SIG-M5 (cell line): ENCODE data around the gene RAC2.
A peak's percentile ranks its signal among the peaks of the same experiment; 100 is the strongest.

Experiments
- DNase-seq: peaks from one replicate; lab custom pipeline; 2025; lab: John Stamatoyannopoulos, UW

The RAC2 gene

DNA sequence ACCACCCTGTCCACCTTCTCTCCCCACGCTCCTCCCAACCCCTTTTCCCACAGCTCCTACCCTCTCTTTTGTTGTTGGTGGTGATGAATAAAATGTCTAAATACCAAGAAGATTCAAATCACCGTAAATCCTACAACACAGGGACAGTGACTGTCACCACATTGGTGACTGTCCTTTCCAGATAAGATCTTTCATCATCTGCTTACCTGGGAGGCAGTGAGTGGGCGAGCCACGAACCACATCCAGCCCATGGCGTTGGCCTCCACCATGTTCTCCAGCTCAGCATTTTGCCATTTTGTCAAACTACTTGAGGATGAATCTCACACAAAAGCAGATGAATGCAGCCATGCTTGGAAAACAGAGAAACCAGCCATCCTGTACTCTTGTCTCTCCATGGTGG, 31.6 kb upstream of the RAC2 start:
- no peak for DNase-seq

DNA sequence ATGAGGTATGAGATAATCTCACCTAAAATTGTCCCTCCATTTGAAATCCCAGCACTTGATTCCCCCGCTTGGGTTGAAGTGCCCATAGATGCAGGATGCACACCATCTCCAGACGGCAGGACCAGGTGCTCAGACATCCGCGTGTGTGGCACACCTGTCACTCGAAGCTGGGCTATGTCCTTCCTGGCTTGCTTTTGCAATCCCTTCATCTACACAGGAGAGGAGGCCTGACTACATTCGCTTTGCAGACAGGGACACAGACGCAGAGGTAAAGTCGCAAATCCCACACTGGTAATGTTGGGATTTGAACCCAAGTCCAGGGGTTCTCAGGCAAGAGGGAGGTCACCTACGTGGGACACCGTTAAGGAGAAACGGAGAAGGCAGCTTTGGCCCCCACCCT, 31.1 kb upstream of the RAC2 start:
- DNase-seq: no peak

DNA sequence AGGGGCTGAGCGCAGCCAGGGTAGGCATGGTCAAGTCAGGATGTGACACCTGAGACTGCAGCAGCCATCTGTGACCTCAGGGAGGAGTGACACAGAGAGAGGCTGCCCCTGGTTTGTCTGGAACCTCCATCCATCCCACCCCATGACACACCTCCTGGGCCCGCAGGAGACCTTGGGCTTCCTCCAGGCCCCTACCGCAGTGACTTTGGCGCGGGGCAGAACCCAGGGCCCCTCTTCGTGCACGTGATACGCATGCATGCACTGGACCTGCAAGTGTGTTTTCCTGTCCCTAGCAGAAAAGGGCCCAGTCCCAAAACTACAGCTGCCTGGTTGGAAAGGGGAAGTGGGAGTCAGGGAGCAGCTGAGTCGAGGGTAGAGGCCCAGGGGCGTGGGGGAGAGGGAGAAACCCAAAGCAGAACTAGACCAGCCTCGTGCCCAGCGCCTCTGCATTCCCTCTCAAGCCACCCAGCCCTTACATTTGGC, 30.4 kb upstream of the RAC2 start:
- DNase-seq: no peak

DNA sequence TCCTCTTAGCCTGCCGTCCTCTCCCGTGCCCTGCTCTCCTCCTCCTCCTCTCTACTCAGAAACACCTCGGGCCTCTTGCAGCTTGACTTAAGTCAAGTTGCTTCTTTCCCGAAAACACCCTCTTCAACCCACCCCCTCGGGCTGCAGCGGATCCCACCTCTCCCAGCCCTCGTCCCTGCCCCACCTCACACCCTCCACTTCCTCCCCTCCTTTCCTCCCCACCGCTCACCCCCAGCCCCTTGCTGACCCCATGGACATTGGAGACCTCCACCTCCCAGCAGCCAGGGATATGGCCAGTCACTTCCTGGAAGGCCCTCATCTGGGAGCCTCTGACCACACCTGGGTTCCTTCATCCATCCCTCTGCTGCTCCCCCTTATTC, 29.8 kb upstream of the RAC2 start:
- no peak for DNase-seq

DNA sequence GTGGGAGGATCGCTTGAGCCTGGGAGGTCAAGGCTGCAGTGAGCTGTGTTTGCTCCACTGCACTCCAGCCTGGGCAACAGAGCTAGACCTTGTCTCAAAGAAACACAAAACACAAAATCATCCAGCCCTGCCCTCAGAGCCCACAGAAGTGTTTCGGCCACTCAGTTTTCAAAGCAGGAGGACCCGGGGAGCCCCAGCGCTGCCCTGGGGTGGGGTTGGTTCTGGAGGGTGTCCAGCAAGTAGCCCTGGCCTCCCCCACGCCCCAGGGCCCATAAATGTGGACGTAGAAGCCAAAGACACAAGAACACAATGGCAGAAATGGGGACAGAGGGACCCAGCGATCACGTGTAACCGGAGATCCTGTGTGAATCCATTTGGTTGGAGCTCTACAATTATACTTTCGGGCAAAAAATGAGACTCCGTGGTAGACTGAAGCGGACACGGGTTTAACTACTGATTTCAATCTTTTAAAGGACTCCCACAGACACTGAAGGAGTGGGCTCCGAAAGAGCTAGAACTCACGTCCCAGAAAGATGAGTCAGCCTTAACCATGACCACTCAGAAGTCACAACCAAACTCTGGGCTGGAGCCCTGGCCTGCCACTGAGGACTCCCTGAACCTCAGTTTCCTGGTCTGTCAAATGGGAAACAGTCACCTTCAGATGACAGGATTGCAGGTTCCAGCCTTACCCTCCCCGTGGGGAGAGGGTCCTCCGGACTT, 29.2 kb upstream of the RAC2 start:
- no peak for DNase-seq

DNA sequence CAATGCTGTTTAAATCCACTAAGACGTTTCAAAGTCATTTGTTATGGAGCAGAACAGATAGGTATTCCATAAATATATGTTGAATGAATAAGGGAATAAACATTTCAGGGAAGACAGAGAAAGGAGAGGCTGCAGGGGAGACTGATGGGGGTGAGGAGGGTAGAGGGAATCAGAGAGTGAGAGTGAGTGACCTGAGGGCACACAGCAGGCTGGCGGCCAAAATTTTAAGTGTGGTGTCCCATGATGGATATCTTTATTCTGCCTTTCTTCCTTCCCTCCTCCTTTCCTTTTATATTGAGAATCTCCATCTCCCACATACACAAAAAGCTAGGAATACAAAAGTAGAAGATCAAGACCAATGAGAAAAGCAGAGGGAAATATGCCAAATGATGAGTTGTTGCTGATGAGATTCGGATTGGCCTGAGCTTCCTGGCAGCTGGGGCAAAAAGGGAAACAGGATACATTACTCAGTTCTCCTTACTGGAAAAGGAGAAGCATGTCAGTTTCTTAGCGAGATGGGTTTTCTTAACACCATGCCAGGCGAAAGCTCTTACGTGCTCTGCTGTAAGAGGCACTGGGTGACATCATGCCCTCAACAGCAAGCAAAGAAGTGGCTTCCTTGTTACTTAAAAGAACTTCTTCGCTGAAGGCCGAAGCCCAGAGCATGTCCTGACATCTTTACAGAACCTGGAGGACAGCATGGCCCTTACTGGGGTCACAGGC, 27.0 kb upstream of the RAC2 start:
- DNase-seq: no peak

DNA sequence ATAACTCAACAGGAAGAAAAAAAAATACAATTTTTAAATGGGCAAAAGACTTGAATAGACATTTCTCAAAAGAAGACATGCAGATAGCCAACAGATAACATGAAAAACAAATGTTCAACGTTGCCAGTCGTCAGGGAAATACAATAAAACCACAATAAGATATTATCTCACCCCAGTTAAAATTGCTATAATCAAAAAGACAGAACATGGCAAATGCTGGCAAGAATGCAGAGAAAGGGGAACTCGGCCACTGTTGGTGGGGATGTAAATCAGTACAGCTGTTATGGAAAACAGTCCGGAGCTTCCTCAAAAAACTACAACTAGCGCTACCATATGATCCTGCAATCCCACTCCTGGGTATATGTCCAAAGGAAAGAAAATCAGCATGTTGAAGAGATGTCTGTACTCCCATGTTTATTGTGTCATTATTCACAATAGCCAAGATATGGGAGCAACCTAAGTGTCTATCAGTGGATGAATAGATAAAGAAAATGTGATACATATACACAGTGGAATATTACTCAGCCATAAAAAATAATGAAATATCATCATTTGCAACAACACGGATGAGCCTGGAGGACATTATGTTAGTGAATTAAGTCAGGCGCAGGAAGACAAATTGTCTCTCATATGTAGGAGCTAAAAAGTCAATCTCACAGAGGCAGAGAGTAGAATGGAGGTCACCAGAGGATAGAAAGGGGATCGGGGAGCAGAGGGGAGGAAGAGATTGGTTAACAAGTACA, 26.0 kb upstream of the RAC2 start:
- no peak for DNase-seq

DNA sequence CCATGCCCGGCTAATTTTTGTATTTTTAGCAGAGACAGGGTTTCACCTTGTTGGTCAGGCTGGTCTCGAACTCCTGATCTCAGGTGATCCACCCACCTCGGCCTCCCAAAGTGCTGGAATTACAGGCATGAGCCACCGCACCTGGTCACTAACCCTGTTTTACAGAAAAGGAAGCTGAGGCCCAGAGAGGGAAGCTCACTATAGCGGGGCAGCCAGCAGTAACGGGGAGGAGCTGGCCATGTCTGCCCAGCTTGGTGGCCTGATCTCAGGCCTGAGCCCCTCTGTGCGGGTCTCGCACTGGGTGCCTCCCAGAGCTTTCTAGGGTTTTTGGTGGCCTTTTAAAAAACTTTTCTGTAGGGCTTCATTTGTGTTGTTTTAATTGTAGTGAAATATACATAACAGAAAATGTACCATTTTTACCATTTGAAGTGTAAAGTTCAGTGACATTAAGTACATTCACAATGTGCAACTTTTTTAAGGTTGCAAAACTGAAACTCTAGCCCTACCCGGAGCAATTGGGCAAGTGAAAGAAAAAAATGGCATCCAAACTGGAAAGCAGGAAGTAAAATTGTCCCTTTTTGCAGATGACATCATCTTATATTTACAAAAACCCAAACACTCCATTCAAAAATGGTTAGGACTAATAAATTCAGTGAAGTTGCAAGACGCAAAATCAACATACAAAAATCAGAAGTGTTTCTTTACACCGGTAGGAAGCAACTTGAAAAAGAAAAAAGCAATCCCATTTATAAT, 23.8 kb upstream of the RAC2 start:
- peak; percentile 61 for DNase-seq

DNA sequence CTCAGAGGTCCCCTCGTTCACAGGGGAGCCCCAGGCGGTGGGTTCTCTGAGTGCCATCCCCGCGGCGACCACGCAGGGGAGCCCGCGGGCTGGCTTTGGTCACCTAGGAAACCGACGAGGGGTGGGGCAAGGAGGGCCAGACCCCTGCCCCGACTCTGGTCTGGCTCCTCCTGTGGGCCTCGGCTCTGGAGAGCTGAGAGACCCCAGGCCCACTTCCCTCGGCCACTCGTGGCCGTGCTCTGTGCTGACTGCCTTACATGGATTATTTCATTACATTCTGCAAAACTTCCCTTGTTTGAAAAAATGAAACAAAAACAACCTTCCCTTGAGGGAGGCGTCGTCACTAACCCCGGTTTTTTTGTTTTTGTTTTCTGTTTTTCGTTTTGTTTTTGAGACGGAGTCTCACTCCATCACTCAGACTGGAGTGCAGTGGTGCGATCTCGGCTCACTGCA, 23.1 kb upstream of the RAC2 start:
- no peak for DNase-seq

DNA sequence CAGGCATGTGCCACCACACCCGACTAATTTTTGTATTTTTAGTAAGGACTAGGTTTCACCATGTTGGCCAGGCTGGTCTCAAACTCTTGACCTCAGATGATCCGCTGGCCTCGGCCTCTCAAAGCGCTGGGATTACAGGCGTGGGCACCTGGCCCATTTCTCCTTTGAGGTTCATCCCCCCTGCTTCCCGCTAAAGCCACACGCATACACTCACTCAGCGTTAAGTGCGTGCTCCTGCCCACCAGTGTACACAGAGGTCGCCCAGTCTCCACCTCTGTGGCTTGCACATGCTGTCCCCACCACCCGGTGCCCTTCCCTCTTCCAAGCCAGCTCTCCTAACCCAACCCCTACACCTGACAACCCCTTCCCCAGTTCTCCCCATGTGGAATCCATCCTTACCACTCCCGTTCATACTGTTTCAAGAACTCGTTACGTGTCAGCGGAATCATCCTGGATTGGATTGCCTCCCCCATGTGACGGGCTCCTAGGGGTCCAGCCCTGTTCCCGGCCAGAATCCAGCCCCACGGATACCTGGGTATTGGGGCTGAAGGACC, 22.6 kb upstream of the RAC2 start:
- no peak for DNase-seq

DNA sequence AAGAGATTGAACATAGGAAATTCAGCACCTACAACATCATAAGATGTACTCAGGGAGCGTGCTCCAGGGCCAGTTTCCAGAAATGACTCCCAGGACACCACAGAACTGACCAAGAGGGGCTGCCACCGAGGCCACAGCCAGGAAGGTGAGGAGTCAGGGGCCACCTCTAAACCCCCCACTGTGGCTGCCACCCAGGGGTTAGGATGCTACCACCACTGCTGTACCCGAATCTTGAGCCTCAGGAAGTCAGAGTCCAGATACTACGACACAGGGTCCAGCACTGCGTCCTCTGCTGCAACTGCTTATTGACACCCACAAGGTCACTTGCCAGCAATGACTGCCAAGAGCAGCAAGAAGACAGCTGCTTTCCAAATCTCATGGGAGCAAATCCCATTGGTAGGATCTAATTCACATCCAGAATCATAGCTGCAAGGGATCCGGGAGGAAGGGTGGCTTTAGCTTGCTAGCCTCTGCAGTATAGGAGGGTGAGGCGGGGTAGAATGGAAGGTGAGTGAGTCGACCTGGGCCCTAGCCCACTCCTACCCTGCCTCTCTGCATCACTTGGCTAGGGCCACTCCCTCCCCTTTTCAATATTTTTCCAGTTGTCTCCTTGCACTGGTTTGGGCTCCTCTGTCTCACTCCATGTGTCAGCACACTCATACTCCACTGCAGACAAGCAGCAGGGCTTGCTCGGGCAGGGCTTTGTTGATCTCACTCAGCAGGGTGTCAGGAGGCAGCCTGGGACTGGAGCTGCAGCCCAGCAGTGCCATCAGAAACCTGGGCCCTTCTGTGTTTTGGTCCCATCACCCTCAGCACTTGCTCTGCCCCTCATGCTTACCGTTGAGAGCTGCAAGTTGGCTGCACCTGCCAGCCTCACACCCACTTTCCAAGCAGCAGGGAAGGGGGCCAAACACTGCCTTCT, 20.2 kb upstream of the RAC2 start:
- DNase-seq: no peak

DNA sequence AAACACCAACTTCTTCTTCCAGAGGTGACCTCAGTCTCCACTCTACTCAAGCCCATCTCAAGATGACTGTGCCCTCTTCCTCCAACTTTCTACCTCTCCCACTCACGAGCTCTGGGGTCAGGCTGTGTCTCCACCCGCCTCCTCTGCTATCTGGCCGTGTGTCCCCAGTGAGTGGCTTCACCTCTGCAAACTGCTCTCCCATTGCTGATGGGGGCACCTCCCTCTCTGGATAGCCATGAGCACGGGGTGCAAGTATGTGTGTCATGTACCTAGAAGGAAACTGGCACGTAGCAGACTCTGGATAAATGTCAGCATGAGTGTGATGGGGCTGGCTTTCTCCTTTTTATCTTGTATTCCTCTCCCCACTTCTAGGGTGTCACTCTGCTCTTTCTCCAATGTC, 18.3 kb upstream of the RAC2 start:
- no peak for DNase-seq

DNA sequence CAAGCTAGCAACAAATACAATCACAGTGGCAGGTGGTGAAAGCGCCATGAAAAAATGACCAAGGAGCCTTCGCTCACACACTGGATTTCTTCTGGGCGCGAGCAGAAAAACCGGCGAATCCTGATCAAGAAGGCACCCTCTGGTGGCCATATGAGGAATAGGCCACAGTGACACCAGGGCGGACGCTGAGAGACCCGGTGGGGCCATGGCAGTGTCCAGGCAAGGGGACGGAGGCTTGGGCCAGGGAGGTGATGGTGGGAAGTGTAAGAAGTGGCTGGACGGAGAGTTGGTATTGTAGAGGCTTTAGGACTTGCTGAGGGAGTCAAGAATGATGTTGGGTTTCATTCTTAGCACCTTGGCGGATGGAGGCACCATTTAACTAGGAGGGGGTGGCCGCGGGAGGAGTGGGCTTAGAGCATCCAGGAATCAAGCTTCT, 16.9 kb upstream of the RAC2 start:
- DNase-seq: no peak

DNA sequence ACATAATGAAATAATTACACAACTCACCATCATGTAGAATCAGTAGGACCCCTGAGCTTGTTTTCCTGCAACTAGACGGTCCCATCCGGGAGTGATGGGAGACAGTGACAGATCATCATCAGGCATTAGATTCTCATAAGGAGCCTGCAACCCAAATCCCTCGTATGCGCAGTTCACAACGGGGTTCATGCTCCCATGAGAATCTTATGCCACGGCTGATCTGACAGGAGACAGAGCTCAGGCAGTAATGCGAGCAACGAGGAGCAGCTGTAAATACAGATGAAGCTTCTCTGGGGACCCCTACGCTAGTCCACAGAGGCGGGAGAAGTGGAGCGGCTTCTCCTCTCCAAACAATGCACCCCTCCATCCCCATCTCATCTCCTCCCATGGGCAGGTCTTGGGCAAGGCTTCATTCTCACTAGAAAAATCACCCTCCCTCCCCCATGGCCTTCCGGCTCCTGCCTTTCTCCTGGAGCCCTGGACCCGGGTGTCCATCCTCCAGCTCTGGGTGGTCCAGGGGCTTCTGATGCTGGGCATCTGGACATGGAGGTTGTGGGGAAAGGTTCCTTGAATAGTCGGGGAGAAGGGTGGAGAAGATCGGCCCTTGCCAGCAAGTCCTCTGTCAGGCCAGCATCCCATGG, 16.2 kb upstream of the RAC2 start:
- DNase-seq: no peak

DNA sequence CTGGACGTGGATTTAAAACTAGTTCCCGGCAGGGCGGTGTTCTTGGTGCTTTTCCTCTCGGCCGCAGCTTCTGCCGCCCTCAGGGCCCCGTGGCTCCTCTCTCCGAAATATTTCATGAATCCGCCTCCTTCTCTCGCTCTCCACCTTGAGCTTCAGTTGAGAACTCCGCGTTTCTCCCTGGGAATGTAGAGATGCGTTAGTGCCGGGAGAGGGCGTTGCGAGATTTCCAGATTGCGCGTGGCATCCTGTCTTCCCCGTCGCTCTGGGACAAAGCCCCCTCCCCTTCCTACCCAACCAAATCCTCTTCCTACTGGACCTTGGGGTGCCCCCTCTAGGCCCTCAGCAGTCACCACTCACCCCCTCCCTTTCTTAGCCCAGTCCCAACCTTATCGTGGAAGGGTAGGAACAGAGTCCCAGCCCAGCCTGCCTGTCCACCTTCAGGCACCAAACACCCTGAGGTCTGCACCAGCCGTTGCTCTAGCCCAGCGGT, 15.5 kb upstream of the RAC2 start:
- no peak for DNase-seq

DNA sequence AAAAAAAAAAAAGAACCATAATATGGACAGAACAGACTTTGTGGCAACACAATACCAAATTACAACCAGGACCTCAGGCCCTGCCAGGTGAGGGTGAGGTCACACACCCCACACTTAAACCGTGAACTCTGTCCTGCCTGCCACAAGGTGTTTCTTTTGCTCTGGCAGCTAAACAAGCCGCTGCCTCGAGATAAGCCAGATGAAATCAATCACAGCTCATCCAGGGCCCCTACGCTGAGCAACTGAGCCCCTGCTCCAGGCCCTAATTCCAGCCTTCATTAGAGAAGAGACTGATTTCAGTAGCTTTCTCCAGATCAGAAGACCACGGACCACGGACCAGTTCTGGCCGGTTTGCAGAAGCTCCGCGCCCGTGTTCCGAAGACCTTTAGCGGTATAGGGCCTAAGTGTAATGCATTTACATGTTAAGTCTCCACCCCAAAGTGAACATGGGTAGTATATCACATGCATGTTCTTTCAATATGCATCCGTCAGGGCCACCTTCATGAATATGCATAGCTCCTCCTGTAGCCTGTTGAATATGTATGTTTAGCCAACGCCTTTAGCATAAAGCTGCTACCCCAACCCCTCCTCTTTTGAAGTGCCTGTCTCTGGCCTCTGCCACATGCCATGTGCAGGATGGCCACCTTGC, 14.8 kb upstream of the RAC2 start:
- DNase-seq: no peak

DNA sequence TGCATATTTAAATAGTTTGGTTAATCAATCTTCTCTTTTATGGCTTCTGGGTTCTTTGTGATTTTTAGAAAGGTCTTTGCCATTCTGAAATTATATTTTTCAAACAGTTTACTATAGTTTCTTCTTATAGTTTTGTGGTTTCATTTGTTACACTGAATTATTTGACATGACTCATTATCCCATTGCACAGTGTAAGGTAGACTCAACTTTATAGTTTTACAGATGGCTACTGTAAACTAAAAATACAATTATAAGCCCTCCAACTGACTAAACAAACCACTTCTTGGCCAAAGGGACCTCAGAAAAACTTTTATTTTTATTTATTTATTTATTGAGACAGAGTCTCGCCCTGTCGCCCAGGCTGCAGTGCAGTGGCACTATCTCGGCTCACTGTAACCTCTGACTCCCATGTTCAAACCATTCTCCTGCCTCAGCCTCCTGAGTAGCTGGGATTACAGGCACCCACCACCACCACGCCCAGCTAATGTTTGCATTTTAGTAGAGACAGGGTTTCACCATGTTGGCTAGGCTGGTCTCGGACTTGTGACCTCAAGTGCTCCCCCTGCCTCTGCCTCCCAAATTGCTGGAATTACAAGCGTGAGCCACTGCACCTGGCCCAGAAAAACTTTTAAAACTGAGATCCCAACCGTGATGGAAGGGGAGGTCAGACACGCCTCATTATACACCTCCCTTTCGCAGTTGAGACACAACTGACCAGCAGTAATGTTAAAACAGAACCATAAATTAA, 14.1 kb upstream of the RAC2 start:
- no peak for DNase-seq

DNA sequence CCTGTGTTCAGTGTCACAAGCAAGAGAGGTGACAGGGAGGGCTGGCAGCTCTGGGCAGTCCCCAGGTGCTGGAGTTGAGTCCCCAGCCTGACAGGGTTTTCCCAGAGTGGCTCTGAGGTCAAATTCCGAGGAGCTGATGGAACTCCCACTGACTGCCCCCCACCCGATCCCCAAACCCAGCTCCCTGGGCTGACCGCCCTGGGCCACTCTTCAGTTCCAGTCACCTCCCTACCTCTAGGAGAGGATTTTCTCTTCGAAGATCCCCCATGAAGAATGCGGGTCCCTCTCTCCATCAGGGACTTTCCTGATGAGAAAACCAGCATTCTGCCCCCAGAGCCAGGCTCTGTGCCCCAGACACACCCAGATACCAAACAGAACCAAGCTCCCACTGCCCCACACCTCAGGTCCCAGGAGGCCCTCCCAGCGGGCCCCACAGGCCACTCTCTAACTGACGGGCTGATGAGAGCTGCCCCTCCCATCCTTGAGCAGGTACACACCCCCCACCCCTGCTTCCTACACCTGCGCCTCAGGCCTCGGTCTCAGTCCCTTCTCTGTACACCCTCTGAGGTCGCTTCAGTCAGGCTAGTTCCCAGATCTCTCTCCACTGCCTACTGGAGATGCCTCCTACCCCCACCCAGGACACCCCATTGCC, 12.1 kb upstream of the RAC2 start:
- DNase-seq: no peak
